ENCODE measurements around the gene DIDO1. TPM values are rescaled to one million over a fixed set of nuclear protein-coding genes. Genes with fewer than 3 reads are reported as not detected.

The DIDO1 gene
- 25.6 and 30.0 TPM in 2 replicates for total RNA-seq

GRCh38 chr20:62926229-62927127 is at the start of gene DIDO1:
TSS of gene DIDO1 (minus strand) at chr20:62926505.

GRCh38 chr20:62952373-62952967 is 26.2 kb upstream of the DIDO1 start, which contains the start of gene SLC17A9:
TSS of gene SLC17A9 (plus strand) at chr20:62952709. CDS start at chr20:62952831, 122 bp downstream.

GRCh38 chr20:62938105-62938888 is 12.0 kb upstream of the DIDO1 start, which contains the start of gene GID8:
TSS of gene GID8 (plus strand) at chr20:62938147. CDS start at chr20:62941503, 3,356 bp downstream.

GRCh38 chr20:62861726-62862336 is 64.5 kb downstream of the DIDO1 start, which contains the start of gene TCFL5:
TSS of gene TCFL5 (minus strand) at chr20:62861822. CDS start at chr20:62861670, 152 bp downstream.

Other genes with a start within 250 kb of the DIDO1 start
- 0.09 TPM in 1 of 2 replicates, not detected in the other for gene NTSR1, start 217.7 kb downstream of the DIDO1 start, total RNA-seq
- gene MRGBP, start 130.0 kb downstream of the DIDO1 start, total RNA-seq, result 15.8 and 17.7 TPM in 2 replicates
- gene OGFR, start 121.7 kb downstream of the DIDO1 start, total RNA-seq, result 33.0 and 38.6 TPM in 2 replicates
- gene COL9A3, start 109.5 kb downstream of the DIDO1 start, total RNA-seq, result 0.57 and 0.74 TPM in 2 replicates
- 14.1 and 18.7 TPM in 2 replicates for gene TCFL5, start 64.7 kb downstream of the DIDO1 start, total RNA-seq
- gene GID8, start 11.6 kb upstream of the DIDO1 start, total RNA-seq, result 29.7 and 44.3 TPM in 2 replicates
- gene SLC17A9, start 26.2 kb upstream of the DIDO1 start, total RNA-seq, result 9.4 TPM in 2 replicates
- gene BHLHE23, start 80.5 kb upstream of the DIDO1 start, total RNA-seq, result not detected in 2 replicates